H1 (cell line): ENCODE data around the gene ARL3. TPM values are rescaled to one million over a fixed set of nuclear protein-coding genes. Genes with fewer than 3 reads are reported as not detected.

Experiments
- ASH2L ChIP-seq: fragments of 200-600, 300-600 bp; sonication (generic); IDR thresholded peaks from one replicate; pipeline ENCODE4 v1.7.1; 2017; ENCODE audit warnings: low read length
- ATF3 ChIP-seq: IDR thresholded peaks from 2 replicates; pipeline ENCODE4 v1.6.1; 2011; ENCODE audit warnings: low read depth, mild to moderate bottlenecking, low read length; ENCODE audit not compliant: insufficient read depth
- BACH1 ChIP-seq: IDR thresholded peaks from 2 replicates; pipeline ENCODE4 v1.6.1; 2012; ENCODE audit warnings: low read length, improper control_type of control experiment
- BRCA1 ChIP-seq: IDR thresholded peaks from 2 replicates; pipeline ENCODE4 v1.6.1; 2012; ENCODE audit warnings: low read depth, low read length, improper control_type of control experiment
- CBX8 ChIP-seq: fragments of 300-800, 300-1000 bp; sonication (generic); IDR thresholded peaks from 2 replicates; pipeline ENCODE4 v1.7.1; 2016; ENCODE audit warnings: low read depth, low read length, borderline replicate concordance
- CHD1 ChIP-seq: IDR thresholded peaks from 2 replicates; pipeline ENCODE4 v1.6.1; 2012; ENCODE audit warnings: low read depth, low read length, improper control_type of control experiment
- CREB1 ChIP-seq: IDR thresholded peaks from 2 replicates; pipeline ENCODE4 v1.6.1; 2012; ENCODE audit warnings: inconsistent platforms
- E2F6 ChIP-seq: IDR thresholded peaks from 2 replicates; pipeline ENCODE4 v1.6.1; 2012; ENCODE audit warnings: inconsistent platforms
- GABPA ChIP-seq: IDR thresholded peaks from 2 replicates; pipeline ENCODE4 v1.6.1; 2011; ENCODE audit warnings: mild to moderate bottlenecking, low read length, moderate library complexity, borderline replicate concordance; ENCODE audit not compliant: insufficient read depth
- JUND ChIP-seq: IDR thresholded peaks from 2 replicates; pipeline ENCODE4 v1.6.1; 2011; ENCODE audit warnings: mild to moderate bottlenecking, improper control_type of control experiment, low read length
- KDM4A ChIP-seq: IDR thresholded peaks from one replicate; pipeline ENCODE4 v1.7.1; 2012; ENCODE audit warnings: low read depth, mild to moderate bottlenecking, moderate library complexity, low read length, inconsistent platforms; ENCODE audit not compliant: severe bottlenecking
- KDM5A ChIP-seq: fragments of 200-600 bp; IDR thresholded peaks from 2 replicates; pipeline ENCODE4 v1.7.1; 2012; ENCODE audit warnings: mild to moderate bottlenecking, low read length, inconsistent platforms, mixed read lengths
- NANOG ChIP-seq: IDR thresholded peaks from 2 replicates; pipeline ENCODE4 v1.6.1; 2011; ENCODE audit warnings: low read length, low read depth, mild to moderate bottlenecking, inconsistent platforms; ENCODE audit not compliant: insufficient read depth, poor library complexity, severe bottlenecking
- PHF8 ChIP-seq: fragments of 200-600 bp; sonication (generic); conservative IDR thresholded peaks from 2 replicates; pipeline ENCODE4 v1.7.1; 2012; ENCODE audit warnings: low read depth, mild to moderate bottlenecking, inconsistent platforms, low read length, moderate library complexity
- POLR2A ChIP-seq, 2 experiments: IDR thresholded peaks; 1 replicate in 1 of 2; 2 replicates in 1 of 2; pipeline ENCODE4 v1.6.1; 2011; ENCODE audit warnings: low read depth in 2 of 2, low read length in 2 of 2, mild to moderate bottlenecking in 2 of 2; ENCODE audit errors: control extremely low read depth in 1 of 2
- RFX5 ChIP-seq: IDR thresholded peaks from 2 replicates; pipeline ENCODE4 v1.6.1; 2011; ENCODE audit warnings: low read depth, low read length, improper control_type of control experiment, borderline replicate concordance
- SP2 ChIP-seq: IDR thresholded peaks from 2 replicates; pipeline ENCODE4 v1.6.1; 2012; ENCODE audit warnings: mild to moderate bottlenecking, low read length, inconsistent platforms
- SP4 ChIP-seq: IDR thresholded peaks from 2 replicates; pipeline ENCODE4 v1.6.1; 2012; ENCODE audit warnings: low read length, inconsistent platforms
- SUZ12 ChIP-seq: fragments of 200-600 bp; sonication (generic); IDR thresholded peaks from 2 replicates; pipeline ENCODE4 v1.6.1; 2012; ENCODE audit warnings: mild to moderate bottlenecking, inconsistent platforms, low read length, moderate library complexity, mixed read lengths
- TAF7 ChIP-seq: optimal IDR thresholded peaks from 2 replicates; pipeline ENCODE3; 2011; ENCODE audit warnings: low read depth, mild to moderate bottlenecking, inconsistent platforms, low read length, moderate library complexity, borderline replicate concordance
- USF2 ChIP-seq: IDR thresholded peaks from 2 replicates; pipeline ENCODE4 v1.6.1; 2011; ENCODE audit warnings: low read length, improper control_type of control experiment
- YY1 ChIP-seq: IDR thresholded peaks from 2 replicates; pipeline ENCODE4 v1.6.1; 2011; ENCODE audit warnings: low read depth, mild to moderate bottlenecking, low read length
- polyA plus RNA-seq, 7 experiments: library from polyadenylated mRNA; depleted of rRNA in 3 of 7; stranded (reverse) in 5 of 7; unstranded in 2 of 7; fragments of >200 nt in 5 of 7; fragments of 200-250 nt in 2 of 7; gene quantifications; 1 replicate in 5 of 7; 2 replicates in 1 of 7; 4 replicates in 1 of 7; pipeline versions ENCODE4 v1.2.1 to v1.2.3, GENCODE V29; 2011 to 2013; ENCODE audit warnings: missing spikeins in 2 of 7, mixed read lengths in 2 of 7
- total RNA-seq: library from RNA; stranded (reverse); fragmentation: NEBNext Ultra II Directional; extraction: Animal tissue kit (Norgen Biotek cat#: 25700); gene quantifications from 2 replicates; pipeline ENCODE4 v1.2.1, GENCODE V29; 2021

ARL3 gene
- total and polyA plus RNA-seq, 2 of the 8 experiments (the other 6 are each of a cell fraction or from before 2014, with no cell fraction given) = 8.8 to 16.2 TPM

DNA sequence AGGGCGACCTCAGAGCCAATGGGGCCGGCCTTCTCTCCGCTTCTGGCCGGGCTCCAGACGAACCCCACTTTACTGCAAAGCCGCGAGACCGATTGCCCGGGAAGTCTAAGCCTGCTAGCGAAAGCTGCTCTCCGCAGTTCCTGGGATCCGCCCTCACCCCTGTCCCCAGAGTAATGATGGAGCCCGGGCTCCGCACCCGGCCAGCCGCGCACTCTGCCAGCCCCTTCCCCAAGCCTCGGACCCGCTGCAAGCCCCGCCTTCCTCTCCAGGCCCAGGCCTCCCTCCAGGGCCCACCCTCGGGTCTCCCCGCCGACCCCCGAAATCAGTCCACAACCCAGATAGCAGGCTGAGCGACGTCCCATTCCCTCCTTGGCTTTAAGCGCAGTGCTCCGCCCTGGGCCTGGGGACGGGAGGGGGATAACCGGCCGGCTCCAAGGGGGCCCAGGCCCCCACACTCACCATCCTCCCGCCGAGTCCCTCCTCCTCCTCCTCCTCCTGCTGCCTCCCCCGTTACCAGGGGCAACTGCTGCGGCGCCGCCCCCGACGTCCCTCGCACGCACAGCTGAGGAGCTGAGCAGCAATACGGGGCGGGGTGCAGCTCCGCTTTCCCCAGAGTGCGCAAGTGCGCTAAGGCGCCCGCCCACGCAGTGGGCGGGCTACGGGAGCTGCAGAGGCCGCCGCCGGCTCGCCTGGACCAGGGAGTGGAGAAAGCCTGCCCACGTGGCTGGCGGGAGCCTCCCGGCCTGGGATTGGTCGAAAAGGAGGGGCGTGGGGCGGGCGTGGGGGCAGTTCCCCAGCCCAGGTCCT, at the start of gene ARL3 (continued):
- TF ChIP-seq E2F6 (peak; percentile 79), BRCA1 (peak; percentile 35; the same call in 1 of the 2 replicates), PHF8 (peak; percentile 37), GABPA (0 out of 2 replicates have a peak, but pooled peaks have one; percentile 26), ATF3 (peak; percentile 50; the same call in 1 of the 2 replicates), RFX5 (no peak), JUND (no peak), CHD1 (no peak), USF2 (peak; percentile 79), NANOG (no peak), TAF7 (no peak), POLR2A (IDR thresholded peaks at IDR 0.05; ENCODE audit: control extremely low read depth in 1 of 2, low read depth in 2 of 2, low read length in 2 of 2) (peak in 1 of 2 experiments; percentile 77; a peak in 2 of 3 replicates), ASH2L (peak; percentile 78), KDM4A (peak; percentile 70), CBX8 (no peak), SP4 (no peak; the same call in 1 of the 2 replicates), CREB1 (peak; percentile 30; the same call in 1 of the 2 replicates), YY1 (peak; percentile 50; the same call in 1 of the 2 replicates), SUZ12 (no peak), BACH1 (peak; percentile 10; the same call in 1 of the 2 replicates), KDM5A (no peak), SP2 (no peak)
